Measurements from ENCODE around the gene KDM2A.
A peak's percentile ranks its signal among the peaks of the same experiment; 100 is the strongest.

Gene KDM2A

DNA sequence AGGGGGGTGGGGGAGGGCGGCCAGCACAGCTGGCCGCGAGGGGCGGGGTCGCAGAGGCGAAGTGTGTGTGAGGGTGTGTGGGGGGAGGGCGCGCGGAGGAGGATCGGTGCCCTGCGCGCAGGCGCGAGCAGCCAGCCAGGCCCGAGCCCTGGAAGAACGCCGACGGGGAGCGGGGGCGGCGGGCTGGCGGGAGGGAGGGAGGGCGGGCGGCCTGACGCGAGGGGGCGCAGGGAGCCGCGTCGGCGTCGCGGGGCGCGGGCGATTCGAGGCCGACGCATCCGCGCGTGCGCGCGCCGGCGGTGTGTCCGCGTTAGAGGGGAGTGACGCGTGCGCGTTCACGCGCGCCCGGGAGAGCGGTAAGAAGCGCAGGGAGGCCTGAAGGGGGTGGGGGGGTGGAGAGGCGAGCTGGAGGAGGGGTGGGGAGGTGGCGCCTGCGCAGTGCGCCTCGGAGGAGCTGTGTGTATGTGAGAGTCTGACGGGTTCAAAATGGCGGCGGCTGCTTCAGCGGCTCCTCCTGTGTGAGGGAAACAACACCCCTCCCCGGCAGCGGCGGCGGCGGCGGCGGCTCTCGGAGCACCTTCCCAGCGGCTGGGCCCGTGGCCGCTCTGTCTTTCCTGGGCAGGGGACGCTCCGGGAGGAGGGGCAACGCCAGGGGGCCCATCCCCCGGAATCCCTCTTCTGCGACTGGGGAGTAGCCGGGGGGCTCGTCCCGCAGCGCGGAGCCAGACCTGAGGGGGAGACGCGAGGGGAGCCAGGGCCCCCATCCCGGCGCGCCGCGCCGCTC lies at the start of gene KDM2A:
KDM2A (plus strand) TSS at position 463 of the 784 bp plus-strand sequence. CDS start 2,054 bp downstream, outside the sequence.
- peak; percentile 95 to 99 (median 98) for DNase-seq (ENCODE audit: low read depth in 3 of 3)

DNA sequence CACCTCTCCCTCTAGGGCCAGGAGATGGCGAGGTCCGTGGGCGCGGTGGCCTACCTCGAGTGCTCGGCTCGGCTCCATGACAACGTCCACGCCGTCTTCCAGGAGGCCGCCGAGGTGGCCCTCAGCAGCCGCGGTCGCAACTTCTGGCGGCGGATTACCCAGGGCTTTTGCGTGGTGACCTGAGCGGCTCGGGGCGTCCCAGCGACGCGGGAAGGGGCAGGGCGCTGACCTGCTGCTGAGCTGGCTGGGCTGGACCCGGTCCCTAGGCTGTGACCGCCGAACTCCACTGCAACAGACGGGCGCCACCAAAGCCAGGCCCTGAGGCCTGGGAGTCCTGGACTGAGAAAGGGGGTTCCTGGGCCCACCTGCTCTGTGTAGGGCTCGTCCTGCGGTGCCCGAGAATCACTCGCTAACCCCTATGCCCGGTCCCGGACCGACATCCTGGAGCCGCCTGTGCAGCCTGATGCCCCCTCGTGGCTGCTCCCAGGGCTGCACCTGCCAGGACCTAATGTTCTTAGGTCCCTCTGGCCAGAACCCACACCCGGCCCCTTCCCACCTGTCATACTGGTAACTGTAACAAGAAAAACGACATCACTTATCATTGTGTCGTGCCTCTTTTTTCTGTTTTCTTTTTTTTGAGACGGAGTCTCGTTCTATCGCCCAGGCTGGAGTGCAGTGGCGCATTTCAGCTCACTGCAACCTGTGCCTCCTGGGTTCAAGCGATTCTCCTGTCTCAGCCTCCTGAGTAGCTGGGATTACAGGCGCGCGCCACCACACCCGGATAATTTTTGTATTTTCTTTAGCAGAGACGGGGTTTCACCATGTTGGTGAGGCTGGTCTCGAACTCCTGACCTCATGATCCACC lies 47.4 kb upstream of the KDM2A start:
- peak; percentile 43 to 52 (median 51) for DNase-seq (ENCODE audit: low read depth in 3 of 3)

DNA sequence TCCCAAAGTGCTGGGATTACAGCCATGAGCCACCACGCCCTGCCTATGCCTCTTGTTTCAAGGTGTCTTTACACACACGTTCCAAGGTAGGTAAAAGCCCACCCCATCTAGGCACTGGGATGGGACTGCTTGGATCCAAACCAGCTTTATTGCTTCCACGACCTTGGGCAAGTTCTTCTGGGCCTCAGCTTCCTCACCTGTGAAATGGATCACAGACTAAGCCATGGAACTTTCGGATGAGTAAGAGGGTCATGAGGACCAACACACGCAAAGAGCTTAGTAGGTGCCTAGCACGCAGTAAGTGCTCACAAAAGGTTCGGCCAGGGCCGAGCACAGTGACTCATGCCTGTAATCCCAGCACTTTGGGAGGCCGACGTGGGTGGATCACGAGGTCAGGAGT lies 46.8 kb upstream of the KDM2A start:
- no peak for DNase-seq (ENCODE audit: low read depth in 3 of 3)

DNA sequence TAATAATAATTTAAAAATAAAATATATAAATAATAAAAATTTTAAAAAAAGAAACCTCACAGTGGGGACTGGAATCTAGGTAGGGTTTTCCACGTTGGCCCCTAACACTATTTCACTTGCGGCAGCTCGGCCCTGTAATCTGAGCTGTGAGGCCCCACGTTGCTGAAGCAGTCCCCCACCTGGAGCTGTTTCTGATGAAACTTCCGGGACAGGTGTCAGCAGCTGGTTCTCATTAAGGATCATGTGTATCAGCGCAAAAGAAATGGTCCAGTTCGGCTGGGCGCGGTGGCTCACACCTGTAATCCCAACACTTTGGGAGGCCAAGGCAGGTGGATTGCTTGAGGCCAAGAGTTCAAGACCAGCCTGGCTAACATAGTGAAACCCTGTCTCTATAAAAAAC lies 45.2 kb upstream of the KDM2A start:
- no peak for DNase-seq (ENCODE audit: low read depth in 3 of 3)

DNA sequence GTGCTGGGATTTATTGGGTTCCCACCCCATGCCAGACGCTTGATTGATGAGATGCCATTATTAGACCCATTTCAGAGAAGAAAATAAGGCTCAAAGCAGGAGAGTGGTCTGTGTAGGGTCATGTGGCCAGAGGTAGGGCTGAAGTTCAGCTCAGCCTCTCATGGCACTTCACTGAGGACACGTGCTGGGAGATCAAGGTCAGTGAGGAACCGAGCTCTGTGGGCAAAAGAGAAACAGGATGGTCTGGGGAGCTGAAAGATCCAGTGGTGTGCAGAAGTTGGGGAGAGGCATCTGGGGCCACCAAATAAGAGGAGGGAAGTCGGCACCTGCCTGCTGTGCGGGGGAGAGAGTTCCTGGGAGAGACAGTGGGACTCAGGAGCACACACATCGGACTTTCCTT lies 42.9 kb upstream of the KDM2A start:
- no peak for DNase-seq (ENCODE audit: low read depth in 3 of 3)

DNA sequence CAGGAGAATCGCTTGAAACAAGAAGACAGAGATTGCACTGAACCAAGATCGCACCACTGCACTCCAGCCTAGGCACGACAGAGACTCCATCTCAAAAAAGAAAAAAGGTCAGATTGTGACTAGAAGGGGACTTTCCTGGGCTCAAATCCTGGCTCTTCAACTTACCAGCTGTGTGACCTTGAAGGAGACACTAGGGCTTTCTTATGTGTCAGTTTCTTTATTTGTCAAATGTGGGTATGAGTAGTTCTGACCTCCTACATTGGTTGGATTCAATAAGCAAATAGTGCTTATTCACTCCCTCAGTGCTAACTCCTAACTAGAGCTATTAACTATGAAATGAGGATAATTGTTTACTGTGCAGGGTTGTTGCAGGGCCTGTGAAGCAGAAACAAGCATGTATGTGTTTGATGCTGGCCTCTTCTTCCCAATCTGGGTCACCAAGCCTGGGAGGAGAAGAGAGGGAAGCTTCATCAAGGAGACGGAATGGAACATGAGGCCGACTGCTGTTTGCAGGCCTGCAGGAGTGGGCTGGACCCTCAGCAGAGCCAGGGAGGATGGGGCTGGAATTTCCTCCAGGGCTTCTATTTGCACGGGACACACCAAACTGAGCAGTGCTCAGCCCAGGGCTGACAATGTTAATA lies 39.9 kb upstream of the KDM2A start:
- DNase-seq (ENCODE audit: low read depth in 3 of 3), result no peak

DNA sequence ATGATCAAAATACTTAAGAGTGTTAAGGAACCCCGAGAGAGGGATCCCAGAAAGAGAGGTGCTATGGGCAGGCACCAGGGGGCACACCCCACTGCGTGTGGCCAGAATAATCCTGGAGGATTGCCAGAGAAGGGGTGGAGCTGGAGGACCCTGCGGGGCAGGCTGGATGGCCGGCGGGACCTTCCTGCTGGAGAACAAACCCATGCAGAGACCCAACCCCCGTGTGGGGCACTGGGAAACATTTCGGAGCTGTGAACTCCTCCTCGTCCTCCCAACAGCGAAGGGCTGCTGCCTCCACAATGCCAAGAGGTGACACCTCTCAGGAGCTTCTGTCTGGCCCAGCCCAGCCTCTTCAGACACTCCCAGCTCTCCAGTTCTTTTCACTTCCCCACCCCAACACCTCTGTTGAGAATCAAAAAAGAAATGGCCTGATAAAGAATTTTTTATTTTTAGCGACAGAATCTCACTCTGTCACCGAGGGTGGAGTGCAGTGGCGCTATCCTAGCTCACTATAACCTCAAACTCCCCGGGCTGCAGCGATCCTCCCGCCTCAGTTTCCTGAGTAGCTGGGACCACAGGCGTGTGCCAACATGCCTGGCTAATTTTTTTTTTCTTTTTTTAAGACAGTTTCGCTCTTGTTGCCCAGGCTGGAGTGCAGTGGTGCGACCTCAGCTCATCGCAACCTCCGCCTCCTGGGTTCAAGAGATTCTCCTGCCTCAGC lies 36.8 kb upstream of the KDM2A start:
- no peak for DNase-seq (ENCODE audit: low read depth in 3 of 3)

DNA sequence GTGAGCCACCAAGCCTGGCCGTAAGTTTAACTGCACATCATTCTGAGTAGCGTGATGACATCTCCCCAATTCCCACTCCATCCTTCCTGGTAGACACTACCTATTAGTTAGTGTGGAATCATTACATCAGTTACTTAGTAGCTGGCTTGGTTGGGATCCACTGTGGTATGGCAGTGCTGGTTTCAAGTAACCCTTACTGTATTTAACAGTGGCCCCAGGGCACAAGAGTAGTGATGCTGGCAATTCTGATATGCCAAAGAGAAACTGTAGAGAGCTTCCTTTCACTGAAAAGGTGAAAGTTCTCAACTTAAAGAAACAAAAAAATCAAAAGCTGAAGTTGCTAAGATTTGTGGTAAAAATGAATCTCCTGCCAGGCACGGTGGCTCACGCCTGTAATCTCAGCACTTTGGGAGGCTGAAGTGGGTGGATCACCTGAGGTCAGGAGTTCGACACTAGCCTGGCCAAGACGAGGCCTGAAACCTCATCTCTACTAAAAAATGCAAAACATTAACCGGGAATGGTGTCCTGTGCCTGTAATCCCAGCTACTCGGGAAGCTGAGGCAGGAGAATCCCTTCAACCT lies 35.2 kb upstream of the KDM2A start:
- DNase-seq (ENCODE audit: low read depth in 3 of 3), result no peak

DNA sequence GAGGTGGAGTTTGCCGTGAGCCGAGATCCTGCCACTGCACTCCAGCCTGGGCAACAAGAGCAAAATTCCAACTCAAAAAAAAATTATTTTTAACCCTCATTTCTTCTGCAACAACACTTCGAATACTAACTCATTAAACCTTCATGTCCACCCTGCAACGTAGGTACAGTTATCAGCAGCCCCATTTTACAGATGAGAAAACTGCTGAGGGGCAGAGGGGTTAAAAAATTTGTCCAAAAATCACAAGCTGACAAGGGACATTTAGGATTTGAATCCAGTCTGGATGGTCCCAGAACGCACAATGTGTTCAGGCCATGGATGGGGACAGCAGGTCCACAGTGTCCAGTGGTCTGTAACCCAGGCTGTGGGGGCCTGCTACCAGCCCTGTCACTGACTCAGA lies 33.4 kb upstream of the KDM2A start:
- DNase-seq (ENCODE audit: low read depth in 3 of 3), result no peak

DNA sequence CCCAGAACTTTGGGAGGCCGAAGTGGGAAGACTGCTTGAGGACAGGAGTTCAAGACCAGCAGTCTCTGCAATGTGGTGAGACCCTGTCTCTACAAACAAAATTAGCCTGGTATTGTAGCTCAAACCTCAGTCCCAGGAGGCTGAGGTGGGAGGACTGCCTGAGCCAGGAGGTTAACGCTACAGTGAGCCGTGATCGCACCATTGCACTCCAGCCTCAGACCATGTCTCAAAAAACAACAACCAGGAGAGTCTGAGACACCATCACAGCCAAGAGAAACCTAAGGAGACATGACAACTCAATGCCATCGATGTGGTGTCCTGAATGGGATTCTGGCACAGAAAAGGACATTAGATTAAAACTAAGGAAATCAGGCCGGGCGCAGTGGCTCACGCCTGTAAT lies 28.3 kb upstream of the KDM2A start:
- DNase-seq (ENCODE audit: low read depth in 3 of 3), result no peak

DNA sequence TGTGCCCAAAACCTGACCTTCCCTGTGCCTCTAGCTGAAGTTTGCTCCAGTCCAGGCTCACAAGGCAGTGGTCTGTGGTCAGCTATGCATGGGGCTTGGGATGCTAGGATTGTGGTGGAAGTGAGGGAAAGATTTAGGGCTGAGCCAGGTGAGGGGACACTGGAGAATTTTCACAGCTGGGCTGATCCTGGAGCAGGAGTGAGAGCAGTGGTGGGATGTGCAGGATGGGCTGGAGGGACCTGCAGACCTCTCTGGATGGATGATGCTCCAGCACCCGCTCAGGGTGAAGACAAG lies 23.9 kb upstream of the KDM2A start:
- no peak for DNase-seq (ENCODE audit: low read depth in 3 of 3)

DNA sequence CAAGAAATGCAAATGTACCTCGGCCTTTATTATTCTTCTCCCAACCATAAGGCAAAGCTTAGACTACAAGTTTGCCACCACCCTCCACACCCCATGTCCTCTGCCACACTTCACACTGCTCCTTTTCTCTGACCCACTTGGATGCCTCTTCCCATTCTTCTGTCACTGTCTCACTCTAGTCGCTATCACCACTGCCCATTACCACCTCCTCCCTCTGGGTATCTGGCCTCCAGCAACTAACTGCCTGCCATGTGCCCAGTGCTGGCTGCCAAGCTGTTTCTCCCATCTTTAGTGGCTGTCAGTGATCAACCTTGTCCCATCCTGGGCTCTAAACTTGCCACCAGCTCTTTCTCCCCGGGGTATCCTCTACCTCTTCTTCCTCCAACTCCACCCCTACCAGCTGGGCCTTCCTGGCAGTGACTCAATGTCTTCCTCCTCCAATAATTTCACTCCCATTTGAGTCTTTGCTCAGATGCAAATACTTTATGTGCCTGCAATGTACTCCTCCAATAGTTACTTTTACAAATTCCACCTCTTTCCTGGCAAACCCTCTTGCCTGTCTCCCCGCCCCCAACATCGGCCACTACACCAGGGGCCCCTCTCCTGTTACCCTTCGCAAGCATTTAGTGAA lies 20.1 kb upstream of the KDM2A start:
- no peak for DNase-seq (ENCODE audit: low read depth in 3 of 3)

DNA sequence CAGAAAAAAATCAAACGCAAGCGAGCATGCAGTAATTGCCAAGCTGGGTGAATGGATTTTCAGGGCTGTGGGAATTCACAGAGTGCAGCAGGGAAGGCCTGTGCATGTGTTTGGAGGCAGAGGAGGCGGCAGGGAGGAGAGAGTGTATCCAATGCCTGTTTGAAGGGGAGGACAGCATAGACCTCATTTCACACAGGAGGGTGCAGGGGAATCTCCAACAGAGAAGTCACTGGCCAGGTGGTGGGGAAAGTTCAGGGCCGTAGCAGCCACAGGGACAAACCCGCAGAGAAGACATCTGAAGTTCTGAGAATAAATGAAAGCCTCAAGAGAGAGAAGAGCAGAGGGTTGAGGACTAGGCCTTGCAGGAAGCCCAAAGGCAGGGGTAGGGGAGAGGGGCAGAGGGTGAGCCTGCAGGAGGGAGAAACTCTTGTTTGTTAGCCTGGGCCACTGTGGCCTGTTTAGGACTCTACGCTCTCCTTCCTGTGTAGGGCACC lies 19.2 kb upstream of the KDM2A start:
- no peak for DNase-seq (ENCODE audit: low read depth in 3 of 3)

DNA sequence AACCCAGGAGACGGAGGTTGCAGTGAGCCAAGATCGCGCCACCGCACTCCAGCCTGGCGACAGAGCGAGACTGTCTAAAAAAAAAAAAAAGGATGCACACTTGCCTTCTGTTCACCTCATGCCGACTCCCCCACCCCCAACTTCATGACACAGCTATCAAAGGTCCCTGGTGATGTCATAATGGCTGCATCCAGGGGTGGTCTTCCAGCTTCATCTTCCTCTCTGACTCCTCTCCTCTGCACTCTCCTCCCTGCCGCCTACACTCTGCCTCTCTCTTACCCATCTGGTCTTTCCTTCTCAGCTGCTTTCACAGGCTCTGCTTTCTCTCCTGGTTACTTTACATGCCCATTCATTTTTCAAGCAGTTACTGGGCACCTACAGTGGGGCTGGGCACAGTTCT lies 16.4 kb upstream of the KDM2A start:
- DNase-seq (ENCODE audit: low read depth in 3 of 3), result no peak

DNA sequence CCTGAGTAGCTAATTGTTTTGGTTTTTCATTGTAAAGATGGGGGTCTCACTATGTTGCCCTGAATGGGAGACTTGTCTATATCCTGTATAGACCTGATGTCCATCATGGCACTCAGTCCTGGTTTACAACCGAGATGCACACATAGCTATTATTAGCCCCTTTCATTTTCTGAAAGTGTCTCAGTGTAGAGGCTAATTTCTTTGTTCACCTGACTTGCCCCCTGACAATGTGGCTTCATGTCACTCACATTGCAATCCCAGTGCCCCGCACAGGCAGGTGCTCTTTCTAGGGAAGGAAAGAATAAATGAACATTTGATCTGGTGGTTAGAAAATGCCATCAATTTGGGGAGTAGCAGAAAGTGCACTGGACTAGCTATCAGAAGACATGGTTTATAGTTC lies 13.1 kb upstream of the KDM2A start:
- DNase-seq (ENCODE audit: low read depth in 3 of 3), result no peak

DNA sequence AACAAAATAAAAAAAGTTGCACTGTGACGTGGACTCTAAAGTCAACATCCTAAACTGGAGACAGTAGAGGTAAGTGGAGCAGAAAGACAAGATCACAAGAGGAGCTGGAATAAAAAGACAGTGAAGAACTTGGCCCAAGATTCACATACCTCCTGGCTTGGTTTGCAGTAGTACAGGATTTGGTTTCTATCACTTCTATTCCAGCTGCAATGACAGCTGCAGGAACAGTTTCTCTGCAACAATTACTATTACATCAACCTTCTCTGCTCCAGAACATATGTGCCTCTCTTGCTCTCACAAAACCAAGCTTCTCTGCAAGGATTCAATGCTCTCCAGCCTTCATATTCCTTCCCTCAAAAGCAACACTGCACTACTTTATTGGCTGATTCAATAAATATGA lies 7.8 kb upstream of the KDM2A start:
- DNase-seq (ENCODE audit: low read depth in 3 of 3), result no peak

DNA sequence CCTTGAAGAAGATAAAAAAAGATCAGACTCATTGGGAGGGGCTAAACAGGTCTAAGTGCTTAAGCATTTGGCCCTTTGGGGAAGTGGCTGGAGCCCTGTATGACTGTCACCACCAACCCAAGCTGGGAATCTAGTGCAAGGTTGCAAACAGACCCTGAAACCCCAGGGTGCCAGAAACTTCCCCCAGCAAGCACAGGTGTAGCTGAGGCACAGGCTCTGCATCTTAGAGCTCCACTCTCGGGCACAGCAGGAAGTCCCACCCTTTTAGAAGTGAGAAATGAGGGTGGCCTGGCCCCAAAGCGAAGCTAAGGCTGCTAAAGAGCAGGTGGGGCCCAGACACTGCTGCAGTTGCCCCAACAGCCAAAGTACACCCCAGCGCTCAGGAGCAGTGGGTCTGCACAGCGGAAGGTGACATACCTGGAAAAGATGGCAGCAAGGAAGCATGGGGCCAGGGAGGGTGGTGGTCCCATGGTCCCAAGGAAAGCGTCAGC lies 5.8 kb upstream of the KDM2A start:
- DNase-seq (ENCODE audit: low read depth in 3 of 3), result no peak

DNA sequence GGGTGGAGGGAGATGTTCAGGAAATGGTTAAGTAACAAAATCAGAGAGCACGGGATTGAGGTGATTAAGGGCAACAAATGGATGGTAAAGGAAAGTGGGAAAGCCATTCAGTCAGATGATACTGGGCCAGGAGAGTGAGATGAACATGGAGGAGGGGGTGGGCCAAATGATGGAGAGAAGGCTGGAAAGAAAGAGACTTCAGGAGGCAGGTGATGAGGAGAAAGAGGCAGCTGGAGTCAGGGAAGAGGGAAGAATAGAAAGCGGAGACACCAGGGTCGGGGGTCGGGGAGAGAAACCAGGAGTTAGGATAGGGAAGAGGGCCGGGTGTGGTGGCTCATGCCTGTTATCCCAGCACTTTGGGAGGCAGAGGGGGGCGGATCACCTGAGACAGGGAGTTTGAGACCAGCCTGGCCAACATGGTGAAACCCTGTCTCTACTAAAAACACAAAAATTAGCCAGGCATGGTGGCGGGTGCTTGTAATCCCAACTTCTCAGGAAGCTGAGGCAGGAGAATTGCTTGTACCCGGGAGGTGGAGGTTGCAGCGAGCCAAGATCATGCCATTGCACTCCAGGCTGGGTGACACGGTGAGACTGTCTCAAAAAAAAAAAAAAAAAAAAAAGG lies 4.7 kb upstream of the KDM2A start:
- DNase-seq (ENCODE audit: low read depth in 3 of 3), result no peak

DNA sequence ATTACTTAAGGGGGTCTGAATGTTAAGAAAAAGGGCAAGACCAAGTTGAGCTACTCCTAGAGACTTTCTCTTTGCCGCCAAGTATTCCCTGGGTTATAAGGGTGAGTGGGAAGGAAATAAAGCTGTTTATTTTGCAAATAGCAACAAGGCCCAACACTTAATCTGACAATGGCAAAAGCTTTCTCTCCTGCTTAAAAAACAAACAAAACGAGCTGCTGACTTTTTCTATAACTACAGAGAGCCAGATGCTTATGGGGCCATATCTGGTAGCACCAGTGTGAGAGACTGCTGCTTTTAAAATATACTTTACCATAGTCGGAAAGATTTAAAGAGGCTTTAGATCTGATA lies 2.3 kb upstream of the KDM2A start:
- DNase-seq (ENCODE audit: low read depth in 3 of 3), result no peak

DNA sequence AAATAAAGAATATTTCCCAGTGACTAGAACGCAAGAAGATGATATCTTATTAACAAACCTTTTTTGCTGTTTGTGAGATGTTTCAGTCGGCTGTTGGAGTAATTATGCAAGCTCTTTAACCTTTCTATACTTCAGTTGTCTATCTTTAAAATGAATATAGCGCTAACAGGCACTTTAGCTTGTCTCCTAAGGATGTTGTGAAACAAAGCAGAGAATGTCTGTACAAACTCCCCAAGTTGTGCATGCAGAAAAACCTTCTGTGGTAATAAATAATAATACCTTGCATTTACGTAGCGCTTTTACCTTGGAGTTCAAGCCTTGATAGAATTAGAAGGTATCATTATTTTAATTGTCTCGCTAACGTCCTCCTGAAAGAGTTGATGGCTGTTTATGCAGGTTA lies 1.9 kb upstream of the KDM2A start:
- DNase-seq (ENCODE audit: low read depth in 3 of 3), result no peak
